ENCODE data around the gene CPNE6.

Gene CPNE6

GRCh38 chr14:24121210-24121609 is 49.8 kb downstream of the CPNE6 start:
- H3K79me2 ChIP-seq (ENCODE audit: insufficient read depth, low read length) = peaks cover 6% of the 10 kb centered on the region
- no peaks in the 10 kb centered on the region for H3K36me3 ChIP-seq (ENCODE audit: low read length)
- H3K4me2 ChIP-seq (ENCODE audit: low read depth, low read length, poor library complexity, severe bottlenecking) = no peak overlapping the region

GRCh38 chr14:24122416-24122815 is 51.1 kb downstream of the CPNE6 start:
- no peaks in the 10 kb centered on the region for H3F3A ChIP-seq (ENCODE audit: insufficient read depth)
- TF ChIP-seq EZH2phosphoT487 (conservative IDR thresholded peaks at IDR 0.05; ENCODE audit: low read length) = no peak
- no peak for TF ChIP-seq CTCF (IDR thresholded peaks at IDR 0.05; ENCODE audit: insufficient read depth, low read length, poor library complexity, severe bottlenecking)
- H3K4me3 ChIP-seq (ENCODE audit: insufficient read depth, low read length, poor library complexity, severe bottlenecking) = no peak overlapping the region
- no peaks in the 10 kb centered on the region for H3K79me2 ChIP-seq (ENCODE audit: insufficient read depth, low read length)
- no peak overlapping the region for H3K4me2 ChIP-seq (ENCODE audit: low read depth, low read length, poor library complexity, severe bottlenecking)
- no peaks in the 10 kb centered on the region for H4K20me1 ChIP-seq (ENCODE audit: low read depth, low read length)
- no peak overlapping the region for H3K27ac ChIP-seq (ENCODE audit: low read depth, low read length)
- H3K27me3 ChIP-seq (ENCODE audit: low read length) = no peaks in the 10 kb centered on the region
- no peaks in the 10 kb centered on the region for H3K36me3 ChIP-seq (ENCODE audit: low read length)
- H3K9ac ChIP-seq (ENCODE audit: low read length) = no peak overlapping the region
- no peak overlapping the region for H2AFZ ChIP-seq (ENCODE audit: low read depth, low read length, severe bottlenecking)
- no peaks in the 10 kb centered on the region for H3K9me2 ChIP-seq (replicated peaks; ENCODE audit: insufficient read depth, low read length)
- no peaks in the 10 kb centered on the region for H3K9me3 ChIP-seq (ENCODE audit: insufficient read depth, low read length)

More at GRCh38 chr14:24121210-24121609, 49.8 kb downstream of the CPNE6 start:
- no peak overlapping the region for H3K27ac ChIP-seq (ENCODE audit: low read depth, low read length)
- H4K20me1 ChIP-seq (ENCODE audit: low read depth, low read length) = no peaks in the 10 kb centered on the region
- H3F3A ChIP-seq (ENCODE audit: insufficient read depth) = no peaks in the 10 kb centered on the region
- H3K9me3 ChIP-seq (ENCODE audit: insufficient read depth, low read length) = no peaks in the 10 kb centered on the region
- H3K9ac ChIP-seq (ENCODE audit: low read length) = no peak overlapping the region
- H2AFZ ChIP-seq (ENCODE audit: low read depth, low read length, severe bottlenecking) = no peak overlapping the region
- no peaks in the 10 kb centered on the region for H3K27me3 ChIP-seq (ENCODE audit: low read length)
- no peaks in the 10 kb centered on the region for H3K9me2 ChIP-seq (replicated peaks; ENCODE audit: insufficient read depth, low read length)
- TF ChIP-seq EZH2phosphoT487 (conservative IDR thresholded peaks at IDR 0.05; ENCODE audit: low read length) (no peak), CTCF (IDR thresholded peaks at IDR 0.05; ENCODE audit: insufficient read depth, low read length, poor library complexity, severe bottlenecking) (no peak)
- no peak overlapping the region for H3K4me3 ChIP-seq (ENCODE audit: insufficient read depth, low read length, poor library complexity, severe bottlenecking)

- no peak for TF ChIP-seq CTCF (IDR thresholded peaks at IDR 0.05; ENCODE audit: insufficient read depth, low read length, poor library complexity, severe bottlenecking)
- TF ChIP-seq EZH2phosphoT487 (conservative IDR thresholded peaks at IDR 0.05; ENCODE audit: low read length) = no peak
- Histone ChIP-seq H3F3A (ENCODE audit: insufficient read depth) (no peaks in the 10 kb centered on the region), H3K36me3 (ENCODE audit: low read length) (no peaks in the 10 kb centered on the region), H4K20me1 (ENCODE audit: low read depth, low read length) (no peaks in the 10 kb centered on the region), H2AFZ (ENCODE audit: low read depth, low read length, severe bottlenecking) (no peak overlapping the region), H3K27ac (ENCODE audit: low read depth, low read length) (no peak overlapping the region), H3K9me3 (ENCODE audit: insufficient read depth, low read length) (no peaks in the 10 kb centered on the region), H3K9me2 (replicated peaks; ENCODE audit: insufficient read depth, low read length) (no peaks in the 10 kb centered on the region), H3K9ac (ENCODE audit: low read length) (no peak overlapping the region), H3K4me2 (ENCODE audit: low read depth, low read length, poor library complexity, severe bottlenecking) (no peak overlapping the region), H3K79me2 (ENCODE audit: insufficient read depth, low read length) (no peaks in the 10 kb centered on the region), H3K27me3 (ENCODE audit: low read length) (no peaks in the 10 kb centered on the region), H3K4me3 (ENCODE audit: insufficient read depth, low read length, poor library complexity, severe bottlenecking) (no peak overlapping the region)
Measured at GRCh38 chr14:24122898-24123297, 51.5 kb downstream of the CPNE6 start.
